Suprapubic skin (tissue), 3 donors: ENCODE data around the gene WNK3.

ENCODE experiments used
- CTCF ChIP-seq, 2 donors: fragments of 200-600 bp in 1 of 2; fragments of 450-650 bp in 1 of 2; sonication (generic) in 1 of 2; IDR thresholded peaks; one replicate each; pipeline ENCODE4 v1.5.1; 2016 to 2019; ENCODE audit warnings: antibody characterized with exemption in 2 of 2, mild to moderate bottlenecking in 1 of 2, moderate library complexity in 1 of 2
- POLR2A ChIP-seq, 2 donors: fragments of 450-650 bp; IDR thresholded peaks; one replicate each; pipeline ENCODE4 v1.6.1; 2017; ENCODE audit warnings: antibody characterized with exemption in 2 of 2, mild to moderate bottlenecking in 2 of 2, moderate library complexity in 2 of 2

GRCh38 chrX:54173791-54174190 is 184.1 kb downstream of the WNK3 start:
- no peak for TF ChIP-seq CTCF (IDR thresholded peaks at IDR 0.05)
- no peak for TF ChIP-seq POLR2A (IDR thresholded peaks at IDR 0.05)
